ENCODE data around the gene TMEM266.

TMEM266 gene

DNA sequence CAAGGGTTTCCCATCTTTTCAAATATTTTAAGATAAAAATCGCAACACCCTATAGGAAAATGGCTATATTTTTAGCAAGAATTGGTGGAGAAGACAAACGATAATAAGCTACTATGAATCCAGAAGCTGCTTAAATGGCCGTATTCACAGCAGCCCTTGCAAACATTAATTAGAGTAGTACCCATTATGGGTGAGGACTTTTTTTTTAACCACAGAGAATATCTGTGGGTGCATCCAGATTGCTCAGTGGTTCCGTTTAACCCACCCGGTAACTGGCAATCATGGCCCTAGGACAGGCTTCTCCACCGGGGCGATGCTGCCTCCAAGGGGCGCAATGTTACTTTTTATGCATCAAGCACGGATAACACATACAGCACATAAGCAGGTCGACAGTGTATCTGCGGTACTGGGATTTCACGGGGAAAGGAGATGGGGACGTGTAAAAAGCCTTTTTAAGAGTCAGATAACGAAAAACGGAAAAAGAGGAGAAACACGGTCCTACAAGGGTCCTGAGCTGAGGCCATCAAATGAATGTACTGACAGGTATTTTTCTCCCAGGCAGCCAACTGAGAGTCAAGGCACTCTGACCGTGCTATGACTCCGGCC, 968 bp upstream of the TMEM266 start:
- Mint-ChIP-seq H3K4me3 (peak overlapping the region; percentile 61), H3K27me3 (peaks cover 73% of the 10 kb centered on the region), H3K4me1 (peaks cover 15% of the 10 kb centered on the region), H3K9me3 (no peaks in the 10 kb centered on the region), H3K36me3 (no peaks in the 10 kb centered on the region), H3K27ac (no peak overlapping the region)
- peak; percentile 32 for DNase-seq
- CTCF ChIA-PET: interaction anchor here (0.6 to 9.5 kb wide), 13 partner anchors 7 to 330 kb away, joined by 3 to 203 read pairs (median 3); no protein-coding TSS in a partner anchor

DNA sequence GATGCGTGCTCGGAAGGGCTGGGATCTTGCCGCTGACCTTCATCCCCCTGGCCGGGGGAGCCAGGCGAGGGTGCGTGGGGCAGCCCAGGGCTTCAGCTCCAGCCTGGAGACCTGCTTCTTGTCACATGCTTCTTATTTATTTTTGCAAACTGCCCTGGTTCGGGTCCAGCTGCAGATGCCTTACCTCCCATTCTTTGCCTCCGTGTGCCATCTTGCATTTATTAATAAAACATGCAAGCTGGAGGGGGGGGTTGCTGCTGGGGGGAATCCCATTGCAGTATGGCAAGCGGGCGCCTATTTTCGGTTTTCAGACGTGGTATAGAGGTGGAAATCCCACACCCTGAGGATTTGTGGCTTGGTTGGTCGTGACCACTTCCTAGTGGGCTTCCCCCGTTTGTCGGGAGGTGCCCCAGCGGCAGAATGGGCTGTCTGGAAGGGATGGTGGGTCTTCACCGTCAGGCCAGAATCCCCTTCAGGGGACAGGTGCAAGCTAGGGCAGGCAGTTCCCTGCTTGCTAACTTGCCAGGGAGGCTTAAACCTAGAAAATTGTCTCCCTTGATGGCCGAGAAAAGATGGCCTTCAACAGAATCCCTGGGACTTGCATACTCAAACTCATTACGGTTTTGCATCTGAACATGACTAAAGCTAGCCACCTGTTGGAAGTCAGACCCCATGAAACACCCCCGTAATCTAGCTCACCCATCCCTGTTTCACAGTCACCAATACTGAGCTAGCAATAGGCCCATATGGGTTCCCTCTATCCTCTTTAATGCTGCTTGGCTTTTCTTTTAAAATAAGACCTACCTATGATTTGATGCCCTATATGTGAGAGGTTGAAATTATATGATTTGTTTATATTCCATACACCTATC, 569 bp downstream of the TMEM266 start:
- peaks cover 20% of the 10 kb centered on the region for H3K4me1 Mint-ChIP-seq
- peaks cover 83% of the 10 kb centered on the region for H3K27me3 Mint-ChIP-seq
- H3K4me3 Mint-ChIP-seq: peak overlapping the region; percentile 58
- no peaks in the 10 kb centered on the region for H3K36me3 Mint-ChIP-seq
- H3K27ac Mint-ChIP-seq: no peak overlapping the region
- CTCF ChIA-PET: interaction anchor here (1.3 to 9.5 kb wide), 3 partner anchors 20 to 89 kb away, joined by 3 to 203 read pairs (median 65); no protein-coding TSS in a partner anchor
- H3K9me3 Mint-ChIP-seq: no peaks in the 10 kb centered on the region
- peak; percentile 43 for DNase-seq

DNA sequence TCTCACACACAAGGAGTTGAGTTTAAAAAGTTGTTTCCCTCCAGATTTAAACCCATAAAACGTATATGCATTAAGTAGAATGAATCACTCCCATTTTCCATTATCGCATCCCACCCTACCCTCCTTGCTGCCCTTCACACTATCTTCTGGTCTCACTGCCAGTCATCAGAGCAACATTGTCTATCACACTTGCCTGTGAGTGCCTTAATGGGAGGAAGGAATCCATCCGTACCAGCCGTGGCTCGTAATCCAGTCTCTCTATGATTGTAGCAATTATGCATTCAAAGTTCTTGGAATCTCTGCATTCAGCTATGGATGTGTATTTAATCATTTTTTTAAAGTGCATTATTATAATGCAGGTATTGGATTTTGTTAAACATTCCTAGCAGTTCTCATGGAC, 1.9 kb downstream of the TMEM266 start:
- no peaks in the 10 kb centered on the region for H3K36me3 Mint-ChIP-seq
- CTCF ChIA-PET: interaction anchor here (6.4 to 9.5 kb wide), 2 partner anchors 79 to 88 kb away, joined by 65 to 203 read pairs; no protein-coding TSS in a partner anchor
- H3K9me3 Mint-ChIP-seq: no peaks in the 10 kb centered on the region
- peaks cover 27% of the 10 kb centered on the region for H3K4me1 Mint-ChIP-seq
- peaks cover 85% of the 10 kb centered on the region for H3K27me3 Mint-ChIP-seq
- no peak overlapping the region for H3K27ac Mint-ChIP-seq
- no peak for DNase-seq
- no peak overlapping the region for H3K4me3 Mint-ChIP-seq

DNA sequence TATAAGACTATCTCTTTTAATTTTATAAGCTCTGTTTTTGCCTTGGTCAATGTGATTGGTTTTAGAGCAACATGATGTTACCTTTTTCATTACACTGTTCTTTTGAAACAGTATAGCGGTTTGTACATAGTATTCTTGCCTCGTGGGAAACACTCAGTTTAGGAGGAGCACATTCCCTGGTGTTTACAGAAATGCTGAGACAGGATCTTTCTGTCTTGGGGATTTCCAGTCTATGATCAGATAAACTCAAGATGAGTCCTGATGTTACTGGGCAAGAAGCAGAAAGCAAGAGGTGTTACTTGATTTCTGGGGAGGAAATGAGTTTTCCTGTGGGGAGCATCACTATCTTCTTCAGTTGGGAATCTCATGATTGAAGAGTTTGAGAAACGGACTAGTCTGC, 2.5 kb downstream of the TMEM266 start:
- H3K4me1 Mint-ChIP-seq: peaks cover 26% of the 10 kb centered on the region
- no peak for DNase-seq
- CTCF ChIA-PET: interaction anchor here (6.4 to 9.5 kb wide), 2 partner anchors 78 to 87 kb away, joined by 65 to 203 read pairs; no protein-coding TSS in a partner anchor
- no peak overlapping the region for H3K4me3 Mint-ChIP-seq
- H3K36me3 Mint-ChIP-seq: no peaks in the 10 kb centered on the region
- no peaks in the 10 kb centered on the region for H3K9me3 Mint-ChIP-seq
- peaks cover 83% of the 10 kb centered on the region for H3K27me3 Mint-ChIP-seq
- no peak overlapping the region for H3K27ac Mint-ChIP-seq

DNA sequence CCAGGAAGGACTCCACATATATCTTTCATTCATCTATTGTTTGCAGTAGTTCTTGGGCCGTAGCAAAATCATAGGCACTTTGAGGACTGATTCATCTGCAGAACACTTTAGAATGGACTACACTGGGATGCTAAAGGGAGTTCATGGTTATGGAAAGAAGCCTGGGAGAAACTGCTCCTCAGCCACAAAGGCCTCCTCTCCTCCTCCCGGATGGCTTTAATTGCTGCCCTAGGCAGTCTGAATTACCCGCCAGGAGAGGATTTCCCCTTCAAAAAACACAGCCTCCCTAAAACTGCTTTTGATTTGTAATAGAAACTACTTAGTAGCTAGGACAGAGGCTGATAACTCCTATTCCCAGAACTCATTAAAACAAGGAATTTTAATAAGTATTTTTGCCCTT, 4.6 kb downstream of the TMEM266 start:
- Mint-ChIP-seq H3K27ac (no peak overlapping the region), H3K36me3 (no peaks in the 10 kb centered on the region)
- DNase-seq: no peak

DNA sequence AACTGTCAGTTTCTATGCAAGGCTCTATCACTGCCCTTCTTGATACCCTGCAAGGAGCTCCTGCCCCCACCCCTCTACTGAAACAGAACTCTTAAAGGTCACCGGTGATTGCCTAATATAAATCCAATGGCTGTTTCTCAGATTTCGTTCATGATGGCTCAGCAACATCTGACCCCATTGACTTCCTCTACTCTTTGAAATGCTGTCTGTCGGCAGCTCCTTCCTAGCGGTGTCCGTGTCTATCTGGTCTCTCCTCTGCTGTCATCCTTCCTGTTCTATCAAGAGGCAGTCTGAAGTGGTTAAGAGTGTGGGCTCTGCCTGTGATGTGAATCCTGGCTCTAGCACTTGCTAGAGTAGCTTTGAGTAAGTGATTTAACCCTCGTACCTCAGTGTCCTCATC, 5.5 kb downstream of the TMEM266 start:
- H3K27ac Mint-ChIP-seq: no peak overlapping the region

More for the DNA sequence above, 4.6 kb downstream of the TMEM266 start:
- CTCF ChIA-PET: interaction anchor here (1.0 to 2.7 kb wide), 3 partner anchors 8 to 83 kb away, joined by 3 to 19 read pairs (median 9); no protein-coding TSS in a partner anchor
- no peak overlapping the region for H3K4me3 Mint-ChIP-seq
- peaks cover 15% of the 10 kb centered on the region for H3K4me1 Mint-ChIP-seq
- H3K9me3 Mint-ChIP-seq: no peaks in the 10 kb centered on the region
- peaks cover 65% of the 10 kb centered on the region for H3K27me3 Mint-ChIP-seq

DNA sequence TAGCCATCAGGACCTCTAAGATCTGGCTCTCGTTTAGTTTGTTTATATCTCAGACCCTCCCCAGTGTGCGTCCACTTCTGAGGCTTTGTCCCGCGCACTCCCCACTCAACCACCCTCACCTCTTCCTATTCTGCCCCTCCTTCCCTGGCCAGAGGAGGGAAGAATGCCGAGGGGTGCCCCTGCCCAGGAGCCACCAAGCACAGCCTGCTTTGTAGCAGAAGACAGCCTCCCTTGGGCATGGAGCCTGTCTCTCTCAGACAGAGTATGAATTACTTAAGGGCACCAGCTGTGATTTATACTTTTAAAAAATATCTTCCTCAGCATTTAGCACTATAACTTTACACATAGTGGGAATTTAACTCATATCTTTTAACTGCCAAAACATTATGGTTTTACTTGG, 6.0 kb downstream of the TMEM266 start:
- no peak overlapping the region for H3K4me3 Mint-ChIP-seq
- no peaks in the 10 kb centered on the region for H3K9me3 Mint-ChIP-seq
- H3K27me3 Mint-ChIP-seq: peaks cover 52% of the 10 kb centered on the region
- DNase-seq: no peak
- H3K36me3 Mint-ChIP-seq: no peaks in the 10 kb centered on the region
- peaks cover 12% of the 10 kb centered on the region for H3K4me1 Mint-ChIP-seq
- H3K27ac Mint-ChIP-seq: no peak overlapping the region
- CTCF ChIA-PET: interaction anchor here (1.2 to 2.7 kb wide), 3 partner anchors 7 to 74 kb away, joined by 3 to 19 read pairs (median 9); no protein-coding TSS in a partner anchor

More for the DNA sequence above, 5.5 kb downstream of the TMEM266 start:
- H3K9me3 Mint-ChIP-seq: no peaks in the 10 kb centered on the region
- H3K4me1 Mint-ChIP-seq: peaks cover 15% of the 10 kb centered on the region
- H3K27me3 Mint-ChIP-seq: peaks cover 57% of the 10 kb centered on the region
- CTCF ChIA-PET: interaction anchor here (1.0 to 2.7 kb wide), 3 partner anchors 9 to 82 kb away, joined by 3 to 19 read pairs (median 9); no protein-coding TSS in a partner anchor
- no peak overlapping the region for H3K4me3 Mint-ChIP-seq
- DNase-seq: peak; percentile 47
- no peaks in the 10 kb centered on the region for H3K36me3 Mint-ChIP-seq

DNA sequence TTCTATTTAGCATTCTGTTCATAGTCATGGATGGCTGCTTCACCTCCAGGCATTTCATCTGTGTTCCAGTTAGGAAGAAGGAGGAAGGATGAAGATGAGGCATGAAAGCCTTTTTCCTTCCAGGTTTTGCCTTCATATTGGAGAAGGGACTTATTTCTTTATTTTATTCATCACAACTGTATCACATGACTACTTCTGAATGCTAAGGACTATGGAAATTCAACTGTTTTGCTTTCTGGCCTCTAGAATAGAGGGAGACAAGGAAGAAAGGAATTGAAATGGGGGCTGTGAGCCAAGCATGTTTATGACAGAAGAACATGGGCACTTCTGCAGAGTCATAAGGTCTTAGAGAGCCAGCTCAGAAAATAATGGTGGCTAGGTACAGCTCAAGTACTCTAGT, 10.4 kb downstream of the TMEM266 start:
- H3K4me1 Mint-ChIP-seq: peaks cover 9% of the 10 kb centered on the region
- H3K27me3 Mint-ChIP-seq: peaks cover 24% of the 10 kb centered on the region
- no peak for DNase-seq
- no peaks in the 10 kb centered on the region for H3K36me3 Mint-ChIP-seq
- H3K27ac Mint-ChIP-seq: no peak overlapping the region
- no peaks in the 10 kb centered on the region for H3K9me3 Mint-ChIP-seq
- H3K4me3 Mint-ChIP-seq: no peak overlapping the region
- CTCF ChIA-PET: interaction anchor here (0.6 to 0.7 kb wide), 2 partner anchors 12 to 63 kb away, joined by 3 read pairs; no protein-coding TSS in a partner anchor

DNA sequence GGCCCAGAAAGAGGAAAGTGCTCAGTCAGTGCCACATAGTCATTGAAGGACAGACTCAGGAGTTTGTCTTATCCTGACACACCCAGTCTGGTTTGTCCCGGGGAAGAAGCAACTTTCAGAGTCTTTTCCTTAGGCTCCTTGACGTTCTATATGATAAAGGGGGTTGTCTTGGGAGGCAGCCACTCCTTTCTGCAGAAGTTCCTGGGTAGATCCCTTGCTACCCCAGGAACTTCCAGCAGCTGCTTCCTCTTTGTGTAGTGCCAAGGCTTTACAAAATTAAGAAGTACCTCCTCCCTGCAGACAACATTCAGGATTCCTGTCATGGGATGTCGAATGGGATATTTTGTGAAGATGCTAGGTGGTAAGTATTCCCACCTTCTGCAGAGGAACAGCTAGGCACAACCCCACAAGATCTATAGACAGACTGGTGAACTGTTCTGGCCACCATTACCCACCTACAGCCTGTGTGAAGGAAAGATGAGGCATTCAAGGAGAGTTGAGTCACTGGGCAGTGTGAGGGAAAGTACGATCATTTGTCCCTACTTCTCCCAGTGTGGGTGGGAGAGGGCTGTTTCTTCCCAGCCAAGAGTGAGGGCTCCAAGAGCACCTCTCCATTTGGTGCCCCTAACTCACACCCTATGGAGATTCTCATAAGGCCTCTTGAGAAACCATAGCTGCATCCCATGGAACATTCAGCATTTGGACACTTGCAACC, 11.3 kb downstream of the TMEM266 start:
- H3K9me3 Mint-ChIP-seq: no peaks in the 10 kb centered on the region
- CTCF ChIA-PET: no interaction called here
- peaks cover under 1% of the 10 kb centered on the region for H3K4me1 Mint-ChIP-seq

DNA sequence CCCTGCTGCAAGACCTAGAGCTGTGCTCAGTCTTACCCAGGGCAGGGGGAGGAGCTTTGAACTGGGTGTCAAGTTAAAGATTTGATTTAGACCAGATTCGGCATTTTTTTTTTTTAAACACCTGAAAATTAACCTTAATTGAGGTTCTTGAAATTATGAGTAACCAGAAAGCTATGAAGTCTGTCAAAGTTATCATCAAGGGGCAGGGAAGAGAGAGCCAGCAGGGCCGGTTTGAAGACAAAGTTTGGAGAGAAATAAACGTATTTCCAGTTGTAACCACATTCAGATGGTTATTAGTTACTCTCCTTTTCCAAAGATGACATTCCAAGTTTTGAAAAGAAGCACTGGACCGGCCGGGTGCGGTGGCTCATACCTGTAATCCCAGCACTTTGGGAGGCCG, 12.0 kb downstream of the TMEM266 start:
- H3K4me1 Mint-ChIP-seq: no peaks in the 10 kb centered on the region
- H3K36me3 Mint-ChIP-seq: no peaks in the 10 kb centered on the region
- no peak overlapping the region for H3K4me3 Mint-ChIP-seq
- CTCF ChIA-PET: interaction anchor here (0.6 to 0.8 kb wide), 2 partner anchors 9 to 15 kb away, joined by 3 read pairs; no protein-coding TSS in a partner anchor
- peaks cover 12% of the 10 kb centered on the region for H3K27me3 Mint-ChIP-seq
- H3K27ac Mint-ChIP-seq: no peak overlapping the region
- DNase-seq: no peak
- no peaks in the 10 kb centered on the region for H3K9me3 Mint-ChIP-seq

More for the DNA sequence above, 11.3 kb downstream of the TMEM266 start:
- H3K4me3 Mint-ChIP-seq: no peak overlapping the region
- H3K36me3 Mint-ChIP-seq: no peaks in the 10 kb centered on the region
- H3K27ac Mint-ChIP-seq: no peak overlapping the region
- no peak for DNase-seq
- H3K27me3 Mint-ChIP-seq: peaks cover 17% of the 10 kb centered on the region

DNA sequence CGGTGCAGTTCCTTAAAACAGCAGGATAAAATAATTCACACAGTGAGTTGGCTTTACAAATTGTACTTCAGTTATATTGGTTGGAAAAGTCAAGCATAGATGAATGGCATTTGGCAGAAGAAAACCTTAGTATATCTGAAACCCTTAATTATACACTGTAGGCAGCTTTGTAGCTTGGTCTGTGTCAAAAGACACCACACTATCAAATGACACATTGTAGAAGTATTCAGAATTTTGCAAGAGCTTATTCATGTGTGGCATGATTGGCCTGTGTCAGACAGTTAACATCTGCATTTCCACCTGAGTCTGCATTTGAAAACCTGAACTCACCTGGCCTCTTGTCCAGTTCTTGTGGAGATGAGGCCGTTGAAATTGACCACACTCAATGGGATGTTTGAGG, 13.8 kb downstream of the TMEM266 start:
- CTCF ChIA-PET: no interaction called here

DNA sequence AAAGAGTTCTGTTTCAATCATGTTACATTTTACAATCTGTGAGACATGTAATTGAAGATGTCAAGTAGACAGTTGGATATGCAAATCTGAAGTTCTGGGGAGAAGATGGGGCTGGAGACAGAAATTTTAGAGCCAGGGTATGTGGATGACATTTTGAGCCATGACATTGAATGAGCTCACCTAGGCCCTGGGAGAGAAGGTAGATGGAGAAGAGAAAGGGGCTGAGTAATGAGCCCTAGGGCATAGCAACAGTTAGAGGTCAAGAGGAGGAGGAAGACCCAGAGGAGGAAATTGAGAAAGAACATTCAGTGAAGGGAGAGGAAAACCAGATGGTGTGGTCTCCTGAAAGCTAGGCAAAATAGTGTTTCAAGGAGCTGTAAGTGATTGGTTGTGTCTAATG, 15.3 kb downstream of the TMEM266 start:
- DNase-seq: no peak
- Mint-ChIP-seq H3K27me3 (peaks cover 10% of the 10 kb centered on the region), H3K4me1 (no peaks in the 10 kb centered on the region), H3K4me3 (no peak overlapping the region), H3K27ac (no peak overlapping the region), H3K36me3 (no peaks in the 10 kb centered on the region), H3K9me3 (no peaks in the 10 kb centered on the region)
- CTCF ChIA-PET: no interaction called here

More for the DNA sequence above, 13.8 kb downstream of the TMEM266 start:
- Mint-ChIP-seq H3K4me3 (no peak overlapping the region), H3K36me3 (no peaks in the 10 kb centered on the region), H3K9me3 (no peaks in the 10 kb centered on the region), H3K27ac (no peak overlapping the region), H3K4me1 (no peaks in the 10 kb centered on the region), H3K27me3 (peaks cover 10% of the 10 kb centered on the region)
- no peak for DNase-seq

DNA sequence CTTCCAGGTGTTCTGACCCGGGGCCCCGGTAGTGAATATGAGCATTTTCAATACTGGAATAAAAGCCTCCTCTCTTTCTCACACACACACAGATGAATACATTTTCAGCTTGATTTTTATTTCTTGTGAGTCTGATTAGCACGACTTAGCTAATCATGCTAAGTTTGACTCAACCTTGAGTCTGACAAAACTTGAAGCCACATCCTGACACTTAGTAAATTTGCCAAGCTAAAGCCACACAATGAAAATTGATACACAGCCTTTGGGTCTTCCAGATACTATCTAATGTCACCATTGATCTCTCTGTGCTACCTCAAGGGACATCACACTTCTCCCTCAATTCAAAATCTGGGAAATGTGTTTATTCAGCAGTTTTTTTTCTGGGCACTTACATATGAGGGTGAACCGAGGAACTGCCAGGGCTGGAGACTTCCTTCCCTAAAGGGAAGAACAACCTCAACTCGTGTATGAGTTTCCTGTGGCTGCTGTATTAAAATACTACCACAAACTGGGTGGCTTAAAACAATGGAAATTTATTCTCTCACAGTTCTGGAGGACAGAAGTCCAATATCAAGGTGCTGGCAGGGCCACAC, 18.6 kb downstream of the TMEM266 start:
- no peaks in the 10 kb centered on the region for H3K9me3 Mint-ChIP-seq
- no peaks in the 10 kb centered on the region for H3K27me3 Mint-ChIP-seq
- DNase-seq: no peak
- H3K4me1 Mint-ChIP-seq: no peaks in the 10 kb centered on the region
- H3K36me3 Mint-ChIP-seq: no peaks in the 10 kb centered on the region
- CTCF ChIA-PET: interaction anchor here (1.0 kb wide), 1 partner anchor 61 kb away, joined by 6 read pairs; no protein-coding TSS in a partner anchor
- H3K4me3 Mint-ChIP-seq: no peak overlapping the region
- H3K27ac Mint-ChIP-seq: no peak overlapping the region
